HG03064 (cell line): ENCODE measurements around the gene GSG1L.

ENCODE experiments used
- ATAC-seq: cut with Tn5 transposase; IDR thresholded peaks from one replicate; pipeline ENCODE4 v1.9.1; 2021; ENCODE audit warnings: low read depth; ENCODE audit not compliant: unreplicated experiment

GSG1L gene

GRCh38 chr16:27784351-27785306 is 278.9 kb downstream of the GSG1L start:
- no peak for ATAC-seq

GRCh38 chr16:27781981-27782880 is 281.3 kb downstream of the GSG1L start:
- ATAC-seq = no peak

GRCh38 chr16:27781195-27781524 is 282.4 kb downstream of the GSG1L start:
- no peak for ATAC-seq

- ATAC-seq = no peak
Measured at GRCh38 chr16:27780468-27781194, 282.9 kb downstream of the GSG1L start.

- ATAC-seq = no peak
Measured at GRCh38 chr16:27779641-27780164, 283.8 kb downstream of the GSG1L start.

- ATAC-seq = no peak
Measured at GRCh38 chr16:27778926-27779570, 284.5 kb downstream of the GSG1L start.

- no peak for ATAC-seq
Measured at GRCh38 chr16:27778171-27778925, 285.2 kb downstream of the GSG1L start.

- ATAC-seq = no peak
Measured at GRCh38 chr16:27777527-27777926, 286.0 kb downstream of the GSG1L start.

- ATAC-seq = no peak
Measured at GRCh38 chr16:27776556-27777225, 286.8 kb downstream of the GSG1L start.

GRCh38 chr16:27775254-27775653 is 288.3 kb downstream of the GSG1L start:
- no peak for ATAC-seq

- no peak for ATAC-seq
Measured at GRCh38 chr16:27774779-27775178, 288.7 kb downstream of the GSG1L start.

- no peak for ATAC-seq
Measured at GRCh38 chr16:27773344-27773743, 290.2 kb downstream of the GSG1L start.

- no peak for ATAC-seq
Measured at GRCh38 chr16:27772093-27772825, 291.3 kb downstream of the GSG1L start.

- ATAC-seq = no peak
Measured at GRCh38 chr16:27771201-27771910, 292.2 kb downstream of the GSG1L start.

GRCh38 chr16:27770271-27771196 is 293.0 kb downstream of the GSG1L start:
- ATAC-seq = no peak

GRCh38 chr16:27769561-27770255 is 293.8 kb downstream of the GSG1L start:
- ATAC-seq = no peak
